Smooth muscle cell (in vitro differentiated cells): ENCODE results near the gene RHOG. TPM values are rescaled to one million over a fixed set of nuclear protein-coding genes. Genes with fewer than 3 reads are reported as not detected.

ENCODE experiments used
- DNase-seq: peaks from one replicate; lab custom pipeline; 2025; ENCODE audit not compliant: unreplicated experiment; lab: John Stamatoyannopoulos, UW
- H2AFZ ChIP-seq: fragments of 200-600 bp; sonication (generic); 2 replicates; pipeline ENCODE4 v1.6.0; 2016; ENCODE audit warnings: antibody characterized with exemption, low read depth, mild to moderate bottlenecking
- H3F3A ChIP-seq: fragments of 200-600 bp; sonication (generic); 2 replicates; pipeline ENCODE4 v1.6.0; 2017; ENCODE audit warnings: antibody characterized with exemption, low read depth
- H3K27ac ChIP-seq: fragments of 200-600 bp; sonication (generic); 2 replicates; pipeline ENCODE4 v1.5.1; 2016; ENCODE audit warnings: low read depth, mild to moderate bottlenecking
- H3K27me3 ChIP-seq: fragments of 200-600 bp; sonication (generic); 2 replicates; pipeline ENCODE4 v1.6.1; 2016; ENCODE audit warnings: low read depth, mild to moderate bottlenecking
- H3K36me3 ChIP-seq: fragments of 200-600 bp; sonication (generic); 2 replicates; pipeline ENCODE4 v1.5.1; 2016; ENCODE audit warnings: low read depth
- H3K4me1 ChIP-seq: fragments of 200-600 bp; sonication (generic); 2 replicates; pipeline ENCODE4 v1.5.1; 2016; ENCODE audit warnings: low read depth
- H3K4me2 ChIP-seq: fragments of 200-600 bp; sonication (generic); 2 replicates; pipeline ENCODE4 v1.6.0; 2016; ENCODE audit warnings: mild to moderate bottlenecking
- H3K4me3 ChIP-seq: fragments of 200-600 bp; sonication (generic); 2 replicates; pipeline ENCODE4 v1.5.1; 2016; ENCODE audit warnings: mild to moderate bottlenecking
- H3K79me2 ChIP-seq: fragments of 200-600 bp; sonication (generic); 2 replicates; pipeline ENCODE4 v1.6.0; 2016; ENCODE audit warnings: low read depth, mild to moderate bottlenecking
- H3K9ac ChIP-seq: fragments of 200-600 bp; sonication (generic); 2 replicates; pipeline ENCODE4 v1.6.0; 2016; ENCODE audit warnings: low read depth
- H3K9me3 ChIP-seq: fragments of 200-600 bp; sonication (generic); replicated peaks from 2 replicates; pipeline ENCODE4 v1.5.1; 2016; ENCODE audit warnings: low read depth
- H4K20me1 ChIP-seq: fragments of 200-600 bp; sonication (generic); 2 replicates; pipeline ENCODE4 v1.6.0; 2016; ENCODE audit warnings: low read depth
- WGBS: methylation state at CpG from one replicate; pipeline ENCODE4 v1.1.7; 2016; ENCODE audit warnings: low lambda C conversion rate; 5-methylcytosine and 5-hydroxymethylcytosine counted together
- polyA plus RNA-seq: library from polyadenylated mRNA; unstranded; fragments of >200 nt; fragmentation: Nextera tagmentation; extraction: Ambion mirVana; gene quantifications from 2 replicates; pipeline ENCODE4 v1.2.1, GENCODE V29; 2016
- total RNA-seq: library from RNA; depleted of rRNA; stranded (reverse); fragments of >200 nt; gene quantifications from 2 replicates; pipeline ENCODE4 v1.2.3, GENCODE V29; 2014
- TF ChIP-seq, protein P1 (sequence below): fragments of 200-600 bp; sonication (generic); IDR thresholded peaks from 2 replicates; pipeline ENCODE4 v1.5.1; 2017; ENCODE audit warnings: borderline replicate concordance, mild to moderate bottlenecking, antibody characterized with exemption; ENCODE audit not compliant: insufficient read depth, poor library complexity, severe bottlenecking

Gene RHOG
- total and polyA plus RNA-seq, 2 experiments from 2014 or later: 20.2 to 32.7 TPM

DNA sequence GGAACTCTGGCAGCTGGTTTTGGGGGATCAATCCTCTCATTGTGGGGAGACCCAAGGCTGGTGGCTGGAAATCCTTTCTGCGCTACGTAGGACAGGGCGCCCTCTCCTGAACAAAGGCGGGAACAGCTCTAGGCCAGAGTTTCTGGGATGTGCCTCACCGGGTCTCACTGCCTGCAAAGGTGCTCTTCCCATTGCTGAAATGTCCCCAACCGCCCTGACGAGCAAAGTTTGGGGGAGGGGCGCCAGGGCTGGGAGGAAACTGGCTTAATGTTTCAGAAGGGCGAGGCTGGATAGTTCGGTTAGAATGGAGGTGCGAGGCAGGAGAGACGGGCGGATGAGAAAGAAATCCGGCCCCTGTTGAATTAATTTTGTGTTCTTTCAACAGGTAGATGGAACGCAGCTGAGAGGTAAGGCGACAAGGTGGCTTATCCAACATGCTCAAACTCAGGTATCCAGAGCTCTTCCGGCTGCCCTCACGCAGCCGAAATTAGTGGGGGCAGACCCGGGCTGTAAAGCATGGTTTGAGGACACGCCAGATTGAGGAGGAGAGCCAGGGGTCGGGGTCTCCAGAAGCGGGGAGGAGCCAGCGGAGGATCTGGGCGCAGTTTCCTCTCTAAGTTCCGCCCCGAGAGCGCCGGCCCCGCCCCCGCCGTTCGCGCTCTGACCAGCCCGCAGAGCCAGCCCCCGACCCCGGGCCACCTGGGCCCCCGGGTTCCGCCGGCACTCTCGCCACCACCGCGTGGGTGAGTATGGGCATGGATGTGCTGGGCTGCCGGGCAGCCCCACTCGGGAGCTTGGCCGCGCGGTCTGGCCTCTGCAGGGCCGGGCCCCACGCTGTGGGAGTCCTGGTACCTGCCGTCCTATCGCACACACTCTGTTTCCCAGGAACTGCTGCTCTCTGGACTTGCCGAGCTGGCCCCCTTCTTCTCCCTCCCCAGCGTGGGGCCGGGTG lies 32.6 kb downstream of the RHOG start, which contains the start of gene PGAP2:
Gene PGAP2 (plus strand): TSS at position 652 of the 952 bp plus-strand sequence. CDS start 2,700 bp downstream, outside the sequence.
- Histone ChIP-seq H3K27me3 (no peaks in the 10 kb centered on the region), H3K9me3 (no peaks in the 10 kb centered on the region), H4K20me1 (no peaks in the 10 kb centered on the region), H3K27ac (no peak within 1 kb of the TSS), H2AFZ (peak within 1 kb of the TSS; percentile 91), H3K79me2 (no peaks in the 10 kb centered on the region), H3K36me3 (no peaks in the 10 kb centered on the region), H3K4me3 (peak within 1 kb of the TSS; percentile 93), H3K4me2 (peak within 1 kb of the TSS; percentile 92), H3F3A (peaks cover 8% of the 10 kb centered on the region), H3K4me1 (no peaks in the 10 kb centered on the region), H3K9ac (peak within 1 kb of the TSS; percentile 25)
- under 1% methylated on average over 45 of the region's 55 CpGs for WGBS
- DNase-seq: peak; percentile 6
- TF ChIP-seq, protein P1, sequence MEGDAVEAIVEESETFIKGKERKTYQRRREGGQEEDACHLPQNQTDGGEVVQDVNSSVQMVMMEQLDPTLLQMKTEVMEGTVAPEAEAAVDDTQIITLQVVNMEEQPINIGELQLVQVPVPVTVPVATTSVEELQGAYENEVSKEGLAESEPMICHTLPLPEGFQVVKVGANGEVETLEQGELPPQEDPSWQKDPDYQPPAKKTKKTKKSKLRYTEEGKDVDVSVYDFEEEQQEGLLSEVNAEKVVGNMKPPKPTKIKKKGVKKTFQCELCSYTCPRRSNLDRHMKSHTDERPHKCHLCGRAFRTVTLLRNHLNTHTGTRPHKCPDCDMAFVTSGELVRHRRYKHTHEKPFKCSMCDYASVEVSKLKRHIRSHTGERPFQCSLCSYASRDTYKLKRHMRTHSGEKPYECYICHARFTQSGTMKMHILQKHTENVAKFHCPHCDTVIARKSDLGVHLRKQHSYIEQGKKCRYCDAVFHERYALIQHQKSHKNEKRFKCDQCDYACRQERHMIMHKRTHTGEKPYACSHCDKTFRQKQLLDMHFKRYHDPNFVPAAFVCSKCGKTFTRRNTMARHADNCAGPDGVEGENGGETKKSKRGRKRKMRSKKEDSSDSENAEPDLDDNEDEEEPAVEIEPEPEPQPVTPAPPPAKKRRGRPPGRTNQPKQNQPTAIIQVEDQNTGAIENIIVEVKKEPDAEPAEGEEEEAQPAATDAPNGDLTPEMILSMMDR: peak; percentile 51

DNA sequence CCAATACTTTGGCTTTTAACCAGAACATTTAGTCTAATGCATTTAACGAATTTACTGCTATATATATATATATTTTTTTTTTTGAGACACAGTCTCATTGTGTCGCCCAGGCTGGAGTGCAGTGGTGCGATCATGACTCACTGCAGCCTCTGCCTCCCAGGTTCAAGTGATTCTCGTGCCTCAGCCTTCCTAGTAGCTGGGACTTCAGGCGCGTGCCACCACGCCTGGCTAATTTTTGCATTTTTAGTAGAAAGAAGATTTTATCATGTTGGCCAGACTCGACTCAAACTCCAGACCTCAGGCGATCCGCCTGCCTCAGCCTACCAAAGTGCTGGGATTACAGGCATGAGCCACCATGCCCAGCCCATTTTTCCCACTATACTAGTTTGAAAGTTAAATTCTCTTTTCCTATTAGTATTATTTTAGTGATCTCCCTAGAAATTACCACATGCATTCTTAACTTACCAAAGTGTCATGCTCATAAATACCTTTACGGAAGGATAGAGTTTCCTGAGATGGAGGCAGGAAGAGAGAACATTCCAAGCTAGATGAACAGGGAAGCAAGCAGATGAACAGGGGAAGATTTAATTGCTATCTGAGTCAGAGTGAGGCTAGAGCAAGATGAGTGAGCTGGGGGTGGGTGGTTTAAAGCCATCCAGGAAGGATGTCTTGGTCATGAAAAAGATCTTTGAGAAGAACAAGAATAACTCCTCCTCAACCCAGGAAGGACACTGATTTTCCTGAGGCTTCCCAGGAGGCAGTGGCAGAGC lies 36.8 kb downstream of the RHOG start:
- no peak overlapping the region for H3K9ac ChIP-seq
- H2AFZ ChIP-seq: no peak overlapping the region
- no peaks in the 10 kb centered on the region for H4K20me1 ChIP-seq
- H3K4me1 ChIP-seq: no peaks in the 10 kb centered on the region
- H3F3A ChIP-seq: peaks cover 8% of the 10 kb centered on the region
- no peaks in the 10 kb centered on the region for H3K9me3 ChIP-seq
- H3K27me3 ChIP-seq: no peaks in the 10 kb centered on the region
- no peaks in the 10 kb centered on the region for H3K79me2 ChIP-seq
- WGBS: 49% methylated on average over 11 of the region's 11 CpGs
- H3K36me3 ChIP-seq: no peaks in the 10 kb centered on the region
- TF ChIP-seq, protein P1: no peak
- peak overlapping the region; percentile 90 for H3K27ac ChIP-seq
- H3K4me2 ChIP-seq: peak overlapping the region; percentile 77
- no peak overlapping the region for H3K4me3 ChIP-seq
- DNase-seq: no peak

GRCh38 chr11:3802011-3802790 lies 38.6 kb downstream of the RHOG start:
- peaks cover 1% of the 10 kb centered on the region for H3K79me2 ChIP-seq
- H3F3A ChIP-seq: peaks cover 8% of the 10 kb centered on the region
- TF ChIP-seq, protein P1: no peak
- H3K9ac ChIP-seq: no peak overlapping the region
- WGBS: 83% methylated on average over 4 of the region's 4 CpGs
- DNase-seq: no peak
- no peaks in the 10 kb centered on the region for H3K36me3 ChIP-seq
- no peak overlapping the region for H3K4me2 ChIP-seq
- no peaks in the 10 kb centered on the region for H3K9me3 ChIP-seq
- peak overlapping the region; percentile 37 for H3K27ac ChIP-seq
- peaks cover 3% of the 10 kb centered on the region for H3K4me1 ChIP-seq
- no peaks in the 10 kb centered on the region for H4K20me1 ChIP-seq
- H3K27me3 ChIP-seq: no peaks in the 10 kb centered on the region
- H3K4me3 ChIP-seq: no peak overlapping the region
- no peak overlapping the region for H2AFZ ChIP-seq
